Suprapubic skin (tissue), 4 donors: ENCODE results near the gene IL1RAPL2. TPM values are rescaled to one million over a fixed set of nuclear protein-coding genes. Genes with fewer than 3 reads are reported as not detected.

Experiments
- DNase-seq, 2 donors: peaks; one replicate each; pipeline ENCODE4 v3.0.0-alpha.2; 2019; ENCODE audit warnings: low spot score in 2 of 2
- H3K27ac ChIP-seq: fragments of 200-600 bp; sonication (generic); one replicate; pipeline ENCODE4 v1.5.1; 2019
- H3K27me3 ChIP-seq: fragments of 200-600 bp; sonication (generic); one replicate; pipeline ENCODE4 v1.5.1; 2019
- H3K36me3 ChIP-seq: fragments of 200-600 bp; sonication (generic); one replicate; pipeline ENCODE4 v1.5.1; 2019
- H3K4me1 ChIP-seq: fragments of 200-600 bp; sonication (generic); one replicate; pipeline ENCODE4 v1.5.1; 2019
- H3K4me3 ChIP-seq: fragments of 200-600 bp; sonication (generic); one replicate; pipeline ENCODE4 v1.5.1; 2019; ENCODE audit warnings: mild to moderate bottlenecking
- H3K9me3 ChIP-seq: fragments of 200-600 bp; sonication (generic); one replicate; pipeline ENCODE4 v1.5.1; 2019
- CTCF ChIP-seq, 2 donors: fragments of 200-600 bp in 1 of 2; fragments of 450-650 bp in 1 of 2; sonication (generic) in 1 of 2; IDR thresholded peaks; one replicate each; pipeline ENCODE4 v1.5.1; 2016 to 2019; ENCODE audit warnings: antibody characterized with exemption in 2 of 2, mild to moderate bottlenecking in 1 of 2, moderate library complexity in 1 of 2
- EP300 ChIP-seq: sonication (generic); formaldehyde crosslinking; IDR thresholded peaks from one replicate; pipeline ENCODE4 v1.6.1; 2017; ENCODE audit warnings: antibody characterized with exemption
- POLR2A ChIP-seq, 2 donors: fragments of 450-650 bp; IDR thresholded peaks; one replicate each; pipeline ENCODE4 v1.6.1; 2017; ENCODE audit warnings: antibody characterized with exemption in 2 of 2, mild to moderate bottlenecking in 2 of 2, moderate library complexity in 2 of 2
- POLR2AphosphoS5 ChIP-seq, 3 donors: sonication (generic); formaldehyde crosslinking; IDR thresholded peaks; one replicate each; pipeline ENCODE4 v1.6.1; 2017; ENCODE audit warnings: antibody characterized with exemption in 3 of 3
- WGBS: methylation state at CpG from one replicate; pipeline ENCODE4 v1.1.5; 2018; 5-methylcytosine and 5-hydroxymethylcytosine counted together
- total RNA-seq, 4 donors: library from RNA; depleted of rRNA; stranded (reverse); fragments of >200 nt; gene quantifications; one replicate each; pipeline ENCODE4 v1.1.0, GENCODE V29; 2016

IL1RAPL2 gene
- total RNA-seq, 4 donors from 2014 or later = 0.21 to 0.42 (median 0.25) TPM; not detected in 1

DNA sequence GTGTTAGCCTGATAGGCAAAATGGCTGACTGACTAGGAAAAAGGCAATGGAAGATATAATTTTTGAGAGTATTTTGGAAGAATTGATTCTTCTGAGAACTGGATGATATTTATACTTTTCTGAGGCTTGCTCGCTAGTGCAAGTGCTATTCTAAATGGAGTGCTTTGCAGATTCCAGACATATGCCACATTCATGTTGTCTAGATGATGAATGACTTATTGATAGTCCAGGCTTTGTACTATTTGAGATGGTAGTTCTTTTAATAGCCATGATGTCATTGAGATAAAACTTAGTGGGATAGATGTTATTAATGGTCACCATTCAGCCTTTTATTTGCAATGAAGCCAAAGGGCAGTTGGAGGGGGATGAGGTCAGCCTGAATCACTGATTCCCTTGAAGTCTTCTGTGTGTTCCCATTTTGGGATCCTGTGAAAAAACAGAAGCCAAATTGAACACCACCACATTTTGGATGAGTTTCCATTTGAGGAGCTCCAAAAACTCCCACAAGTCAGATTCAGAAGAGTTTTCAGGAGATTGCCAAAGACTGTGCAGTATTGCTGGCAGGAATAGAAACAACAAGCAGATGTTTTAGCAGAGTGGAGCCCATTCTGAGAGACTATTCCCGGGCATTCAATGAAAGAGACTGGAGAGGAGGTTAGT lies 184.1 kb downstream of the IL1RAPL2 start:
- TF ChIP-seq POLR2AphosphoS5 (IDR thresholded peaks at IDR 0.05) = no peak
- TF ChIP-seq POLR2A (IDR thresholded peaks at IDR 0.05) = no peak
- TF ChIP-seq CTCF (IDR thresholded peaks at IDR 0.05) = no peak
- no peak for TF ChIP-seq EP300
- Histone ChIP-seq H3K27me3 (no peaks in the 10 kb centered on the region), H3K4me1 (no peaks in the 10 kb centered on the region), H3K36me3 (no peaks in the 10 kb centered on the region), H3K9me3 (no peaks in the 10 kb centered on the region), H3K27ac (no peak overlapping the region), H3K4me3 (no peak overlapping the region)
- DNase-seq = no peak
- 59% methylated on average over 2 of the region's 2 CpGs for WGBS

GRCh38 chrX:104762641-104763040 lies 196.6 kb downstream of the IL1RAPL2 start:
- H3K4me3 ChIP-seq = no peak overlapping the region
- no peaks in the 10 kb centered on the region for H3K9me3 ChIP-seq
- no peaks in the 10 kb centered on the region for H3K4me1 ChIP-seq
- H3K27ac ChIP-seq = no peak overlapping the region
- TF ChIP-seq POLR2AphosphoS5 (IDR thresholded peaks at IDR 0.05) (no peak), EP300 (no peak), CTCF (IDR thresholded peaks at IDR 0.05) (no peak), POLR2A (IDR thresholded peaks at IDR 0.05) (no peak)
- no peaks in the 10 kb centered on the region for H3K27me3 ChIP-seq
- no peaks in the 10 kb centered on the region for H3K36me3 ChIP-seq
- no peak for DNase-seq

DNA sequence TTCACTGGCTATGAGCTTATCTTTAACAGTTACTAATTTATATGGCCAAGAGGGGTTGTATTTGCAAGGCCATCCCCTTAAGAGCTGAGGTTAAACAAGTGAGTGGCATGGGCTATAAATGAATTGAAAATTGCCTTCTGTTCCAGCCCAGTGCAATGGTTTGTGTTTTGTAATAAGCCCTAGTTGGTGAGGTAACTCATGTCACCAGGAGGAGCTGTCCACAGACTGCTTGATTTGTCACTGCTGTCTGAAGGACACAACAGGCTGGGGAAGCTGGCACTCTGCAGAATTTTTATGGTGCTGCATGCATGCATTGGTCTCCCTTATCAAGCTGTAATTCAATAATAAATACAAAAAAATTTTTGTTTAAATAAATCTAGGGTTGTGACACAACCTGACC lies 223.8 kb downstream of the IL1RAPL2 start:
- DNase-seq = no peak
- TF ChIP-seq EP300 (no peak), POLR2A (IDR thresholded peaks at IDR 0.05) (no peak), POLR2AphosphoS5 (IDR thresholded peaks at IDR 0.05) (no peak), CTCF (IDR thresholded peaks at IDR 0.05) (no peak)

DNA sequence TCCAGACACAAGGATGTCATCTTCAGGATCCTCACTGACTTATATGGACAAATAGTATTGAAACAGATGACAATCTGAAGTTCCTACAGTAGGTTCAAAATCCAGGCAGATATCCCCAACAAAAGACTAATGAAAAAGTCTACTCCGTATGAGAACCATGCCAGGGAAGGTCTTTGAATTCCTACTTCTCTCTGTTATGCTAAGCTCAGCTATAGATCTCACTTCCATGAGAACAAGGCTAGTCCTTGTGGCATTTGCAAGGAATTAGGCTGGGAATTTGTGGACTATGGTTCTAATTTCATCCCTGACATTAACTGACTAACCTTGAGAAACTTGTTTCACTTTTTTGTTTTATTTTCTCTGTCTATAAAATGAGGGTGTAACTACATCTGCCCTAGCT lies 229.8 kb downstream of the IL1RAPL2 start:
- TF ChIP-seq EP300 (no peak), POLR2AphosphoS5 (IDR thresholded peaks at IDR 0.05) (no peak), POLR2A (IDR thresholded peaks at IDR 0.05) (no peak), CTCF (IDR thresholded peaks at IDR 0.05) (no peak)
- no peak overlapping the region for H3K4me3 ChIP-seq
- H3K9me3 ChIP-seq = no peaks in the 10 kb centered on the region
- no peaks in the 10 kb centered on the region for H3K36me3 ChIP-seq
- no peak for DNase-seq
- H3K4me1 ChIP-seq = no peaks in the 10 kb centered on the region
- no peak overlapping the region for H3K27ac ChIP-seq
- H3K27me3 ChIP-seq = no peaks in the 10 kb centered on the region
- 38% methylated on average over 1 of the region's 1 CpG for WGBS

More for the DNA sequence above, 223.8 kb downstream of the IL1RAPL2 start:
- Histone ChIP-seq H3K9me3 (no peaks in the 10 kb centered on the region), H3K4me1 (no peaks in the 10 kb centered on the region), H3K4me3 (no peak overlapping the region), H3K36me3 (no peaks in the 10 kb centered on the region), H3K27ac (no peak overlapping the region), H3K27me3 (no peaks in the 10 kb centered on the region)

DNA sequence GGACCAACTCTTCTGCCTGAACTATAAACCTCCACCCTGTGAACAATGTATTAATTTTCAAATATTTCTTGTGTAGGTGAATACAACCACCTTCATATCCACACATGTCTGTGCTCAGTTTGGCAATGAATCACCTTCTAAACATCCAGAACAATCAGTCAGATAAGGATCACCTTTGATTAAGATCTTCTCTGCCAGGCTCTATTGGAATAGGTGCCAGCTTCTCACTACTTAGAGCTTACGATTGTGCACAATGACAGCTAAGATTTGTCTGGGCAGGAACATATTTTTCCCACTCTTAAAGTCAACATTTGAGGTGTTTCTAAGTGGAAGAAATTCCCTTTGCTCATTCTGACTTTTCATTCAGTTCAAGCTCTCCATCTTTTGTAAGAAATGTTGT lies 237.2 kb downstream of the IL1RAPL2 start:
- H3K4me3 ChIP-seq = no peak overlapping the region
- no peak for DNase-seq
- H3K4me1 ChIP-seq = no peaks in the 10 kb centered on the region
- WGBS = 45% methylated on average over 1 of the region's 1 CpG
- H3K27ac ChIP-seq = no peak overlapping the region
- TF ChIP-seq CTCF (IDR thresholded peaks at IDR 0.05) (no peak), POLR2AphosphoS5 (IDR thresholded peaks at IDR 0.05) (no peak), POLR2A (IDR thresholded peaks at IDR 0.05) (no peak), EP300 (no peak)
- H3K36me3 ChIP-seq = no peaks in the 10 kb centered on the region
- H3K9me3 ChIP-seq = no peaks in the 10 kb centered on the region
- H3K27me3 ChIP-seq = no peaks in the 10 kb centered on the region
